ENCODE results near the gene UPB1. TPM values are rescaled to one million over a fixed set of nuclear protein-coding genes. Genes with fewer than 3 reads are reported as not detected.

UPB1 gene
- total and polyA plus RNA-seq, 2 experiments from 2014 or later, result 0.39 to 1.6 TPM

DNA sequence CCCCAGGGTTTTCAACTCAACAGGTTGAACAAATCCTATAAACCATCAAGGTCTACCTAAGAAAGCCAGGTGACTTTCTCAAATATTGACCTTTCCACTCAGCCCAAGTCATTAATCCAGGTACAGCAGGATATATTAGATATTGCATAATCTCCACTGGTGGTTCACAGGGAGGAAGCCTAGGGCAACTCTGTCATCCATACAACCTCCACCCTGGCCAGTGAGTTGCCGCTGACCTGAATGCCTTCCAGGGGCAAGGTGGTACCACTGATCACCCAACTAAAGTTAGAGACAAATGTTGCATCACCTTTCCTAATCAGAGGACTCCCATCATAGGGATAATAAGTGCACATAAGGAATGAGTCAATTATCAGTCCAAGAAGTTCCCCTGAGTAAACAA is 36.9 kb downstream of the UPB1 start:
- Histone ChIP-seq H3K79me2 (no peaks in the 10 kb centered on the region), H3K27ac (peak overlapping the region; percentile 40), H3K4me1 (ENCODE audit: insufficient read depth) (peaks cover 11% of the 10 kb centered on the region), H2AFZ (no peak overlapping the region), H4K20me1 (ENCODE audit: insufficient read depth, poor library complexity, severe bottlenecking) (no peaks in the 10 kb centered on the region), H3K4me3 (no peak overlapping the region), H3K4me2 (no peak overlapping the region), H3K36me3 (replicated peaks; ENCODE audit: insufficient read depth, low read depth) (no peaks in the 10 kb centered on the region), H3K9me2 (replicated peaks; ENCODE audit: insufficient read depth) (no peaks in the 10 kb centered on the region), H3K9me3 (ENCODE audit: low read depth) (no peaks in the 10 kb centered on the region), H3K27me3 (no peaks in the 10 kb centered on the region)
- TF ChIP-seq EZH2 (IDR thresholded peaks at IDR 0.05; ENCODE audit: borderline replicate concordance) (no peak), EZH2phosphoT487 (IDR thresholded peaks at IDR 0.05; ENCODE audit: low read depth, severe bottlenecking, unreplicated experiment) (no peak), CTCF (IDR thresholded peaks at IDR 0.05; ENCODE audit: poor library complexity) (no peak)
- WGBS (ENCODE audit: low lambda C conversion rate, missing lambda C conversion rate), result 76% methylated on average over 1 of the region's 1 CpG
- DNase-seq (ENCODE audit: low spot score), result peak; percentile 32

GRCh38 chr22:24535348-24535747 is 40.2 kb downstream of the UPB1 start:
- no peak overlapping the region for H3K4me3 ChIP-seq
- H3K4me2 ChIP-seq, result no peak overlapping the region
- H3K9me2 ChIP-seq (replicated peaks; ENCODE audit: insufficient read depth), result no peaks in the 10 kb centered on the region
- no peaks in the 10 kb centered on the region for H3K36me3 ChIP-seq (replicated peaks; ENCODE audit: insufficient read depth, low read depth)
- no peak for DNase-seq (ENCODE audit: low spot score)
- H3K27me3 ChIP-seq, result no peaks in the 10 kb centered on the region
- TF ChIP-seq CTCF (IDR thresholded peaks at IDR 0.05; ENCODE audit: poor library complexity), result no peak
- no peak overlapping the region for H3K27ac ChIP-seq
- no peak overlapping the region for H2AFZ ChIP-seq
- H4K20me1 ChIP-seq (ENCODE audit: insufficient read depth, poor library complexity, severe bottlenecking), result no peaks in the 10 kb centered on the region
- H3K4me1 ChIP-seq (ENCODE audit: insufficient read depth), result peaks cover 11% of the 10 kb centered on the region
- WGBS (ENCODE audit: low lambda C conversion rate, missing lambda C conversion rate), result 99% methylated on average over 4 of the region's 4 CpGs
- no peaks in the 10 kb centered on the region for H3K9me3 ChIP-seq (ENCODE audit: low read depth)
- no peaks in the 10 kb centered on the region for H3K79me2 ChIP-seq

GRCh38 chr22:24536089-24536488 is 41.0 kb downstream of the UPB1 start:
- Histone ChIP-seq H3K4me1 (ENCODE audit: insufficient read depth) (peaks cover 11% of the 10 kb centered on the region), H2AFZ (no peak overlapping the region), H3K27me3 (no peaks in the 10 kb centered on the region), H3K9me3 (ENCODE audit: low read depth) (no peaks in the 10 kb centered on the region), H3K4me3 (no peak overlapping the region), H4K20me1 (ENCODE audit: insufficient read depth, poor library complexity, severe bottlenecking) (no peaks in the 10 kb centered on the region), H3K36me3 (replicated peaks; ENCODE audit: insufficient read depth, low read depth) (no peaks in the 10 kb centered on the region), H3K9me2 (replicated peaks; ENCODE audit: insufficient read depth) (no peaks in the 10 kb centered on the region), H3K27ac (no peak overlapping the region), H3K79me2 (no peaks in the 10 kb centered on the region), H3K4me2 (no peak overlapping the region)
- DNase-seq (ENCODE audit: low spot score), result no peak
- TF ChIP-seq EZH2 (IDR thresholded peaks at IDR 0.05; ENCODE audit: borderline replicate concordance), result no peak
- TF ChIP-seq CTCF (IDR thresholded peaks at IDR 0.05; ENCODE audit: poor library complexity), result no peak
- TF ChIP-seq EZH2phosphoT487 (IDR thresholded peaks at IDR 0.05; ENCODE audit: low read depth, severe bottlenecking, unreplicated experiment), result no peak
- 78% methylated on average over 3 of the region's 3 CpGs for WGBS (ENCODE audit: low lambda C conversion rate, missing lambda C conversion rate)

DNA sequence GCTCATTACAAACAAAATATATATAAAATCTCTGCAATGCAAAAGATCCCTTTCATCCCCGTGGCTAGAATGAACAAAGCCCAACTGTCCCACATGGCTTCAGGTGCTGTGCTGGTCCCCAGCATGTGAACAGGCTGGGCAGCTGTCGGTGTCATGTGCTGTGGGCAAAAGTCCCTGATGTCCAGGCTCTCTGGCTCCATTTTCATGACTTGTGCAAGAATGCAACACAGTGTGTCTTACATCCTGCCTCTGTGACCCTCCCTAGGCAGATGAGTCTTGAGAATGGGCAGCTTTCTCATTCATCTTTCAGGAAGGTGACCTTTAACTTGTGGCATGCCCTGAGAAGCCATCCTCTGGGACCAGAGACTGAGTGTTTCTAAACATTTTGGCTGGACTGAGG is 45.3 kb downstream of the UPB1 start:
- no peaks in the 10 kb centered on the region for H3K79me2 ChIP-seq
- no peak for DNase-seq (ENCODE audit: low spot score)
- TF ChIP-seq EZH2 (IDR thresholded peaks at IDR 0.05; ENCODE audit: borderline replicate concordance), result no peak
- TF ChIP-seq EZH2phosphoT487 (IDR thresholded peaks at IDR 0.05; ENCODE audit: low read depth, severe bottlenecking, unreplicated experiment), result no peak
- H3K27ac ChIP-seq, result no peak overlapping the region
- WGBS (ENCODE audit: low lambda C conversion rate, missing lambda C conversion rate), result 100% methylated on average over 2 of the region's 2 CpGs
- no peak overlapping the region for H3K4me3 ChIP-seq
- no peak overlapping the region for H2AFZ ChIP-seq
- H3K36me3 ChIP-seq (replicated peaks; ENCODE audit: insufficient read depth, low read depth), result no peaks in the 10 kb centered on the region
- H3K27me3 ChIP-seq, result no peaks in the 10 kb centered on the region
- peaks cover 8% of the 10 kb centered on the region for H3K4me1 ChIP-seq (ENCODE audit: insufficient read depth)
- H4K20me1 ChIP-seq (ENCODE audit: insufficient read depth, poor library complexity, severe bottlenecking), result no peaks in the 10 kb centered on the region
- no peak overlapping the region for H3K4me2 ChIP-seq
- no peaks in the 10 kb centered on the region for H3K9me3 ChIP-seq (ENCODE audit: low read depth)
- no peaks in the 10 kb centered on the region for H3K9me2 ChIP-seq (replicated peaks; ENCODE audit: insufficient read depth)

Data from hepatocyte (in vitro differentiated cells).